Measurements from ENCODE around the gene CBX7. TPM values are rescaled to one million over a fixed set of nuclear protein-coding genes. Genes with fewer than 3 reads are reported as not detected.

CBX7 gene
- total and polyA plus RNA-seq, 9 of the 15 experiments (the other 6 are each of a cell fraction or from before 2014, with no cell fraction given) = 0.04 to 5.2 (median 2.8) TPM

DNA sequence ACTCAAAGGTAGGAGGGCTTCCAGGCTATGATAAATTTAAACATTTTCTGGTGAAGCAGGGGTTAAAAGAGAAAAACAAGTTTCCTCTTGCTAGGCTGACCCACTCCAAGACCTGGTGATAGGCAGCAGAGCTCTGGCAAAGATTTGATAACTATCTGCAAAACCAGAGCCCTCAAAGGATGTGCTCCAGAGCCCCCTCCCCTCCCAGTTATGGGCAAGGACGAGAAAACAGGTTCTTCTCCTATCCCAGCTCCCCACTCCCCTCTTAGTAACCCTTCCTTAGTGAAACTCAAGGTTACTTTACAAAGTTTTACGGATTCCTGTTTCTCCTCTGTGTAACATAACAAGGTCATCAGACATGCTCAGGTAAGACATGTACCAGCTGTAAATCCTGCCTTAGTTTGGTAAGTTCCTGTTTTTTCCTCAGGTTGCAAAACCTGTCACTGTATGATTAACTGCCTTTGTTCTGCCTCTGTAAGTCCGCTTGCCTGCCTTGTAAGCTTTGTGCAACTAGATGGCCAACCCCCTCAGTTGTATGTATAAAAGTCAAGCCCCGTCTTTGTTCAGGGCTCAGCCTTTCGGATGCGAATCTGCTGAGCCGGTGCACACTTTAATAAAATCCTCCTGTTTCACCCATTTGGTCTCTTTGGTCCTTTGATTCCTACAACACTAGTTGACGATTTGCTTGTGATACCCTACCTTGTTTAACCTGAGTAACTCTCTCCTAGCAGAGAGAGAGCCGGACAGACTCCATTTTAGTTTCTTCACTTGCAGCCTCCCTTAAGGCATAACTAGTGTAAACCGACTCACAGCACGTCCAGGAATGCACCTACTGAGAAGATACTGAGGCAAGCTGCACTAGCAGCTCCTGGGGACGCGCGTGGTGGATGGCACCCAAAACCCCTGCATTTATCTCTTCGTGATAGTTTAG is 41.6 kb downstream of the CBX7 start (continued):
- TF ChIP-seq, protein P1, sequence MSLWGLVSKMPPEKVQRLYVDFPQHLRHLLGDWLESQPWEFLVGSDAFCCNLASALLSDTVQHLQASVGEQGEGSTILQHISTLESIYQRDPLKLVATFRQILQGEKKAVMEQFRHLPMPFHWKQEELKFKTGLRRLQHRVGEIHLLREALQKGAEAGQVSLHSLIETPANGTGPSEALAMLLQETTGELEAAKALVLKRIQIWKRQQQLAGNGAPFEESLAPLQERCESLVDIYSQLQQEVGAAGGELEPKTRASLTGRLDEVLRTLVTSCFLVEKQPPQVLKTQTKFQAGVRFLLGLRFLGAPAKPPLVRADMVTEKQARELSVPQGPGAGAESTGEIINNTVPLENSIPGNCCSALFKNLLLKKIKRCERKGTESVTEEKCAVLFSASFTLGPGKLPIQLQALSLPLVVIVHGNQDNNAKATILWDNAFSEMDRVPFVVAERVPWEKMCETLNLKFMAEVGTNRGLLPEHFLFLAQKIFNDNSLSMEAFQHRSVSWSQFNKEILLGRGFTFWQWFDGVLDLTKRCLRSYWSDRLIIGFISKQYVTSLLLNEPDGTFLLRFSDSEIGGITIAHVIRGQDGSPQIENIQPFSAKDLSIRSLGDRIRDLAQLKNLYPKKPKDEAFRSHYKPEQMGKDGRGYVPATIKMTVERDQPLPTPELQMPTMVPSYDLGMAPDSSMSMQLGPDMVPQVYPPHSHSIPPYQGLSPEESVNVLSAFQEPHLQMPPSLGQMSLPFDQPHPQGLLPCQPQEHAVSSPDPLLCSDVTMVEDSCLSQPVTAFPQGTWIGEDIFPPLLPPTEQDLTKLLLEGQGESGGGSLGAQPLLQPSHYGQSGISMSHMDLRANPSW (CRISPR knock-in tag; IDR thresholded peaks at IDR 0.05) = no peak
- TF ChIP-seq ZNF518B (CRISPR knock-in tag; IDR thresholded peaks at IDR 0.05) = no peak
- TF ChIP-seq CEBPB (tag; IDR thresholded peaks at IDR 0.05) = peak; percentile 88
- peak; percentile 68 for TF ChIP-seq ZEB2 (IDR thresholded peaks at IDR 0.05)
- TF ChIP-seq ZNF431 (CRISPR knock-in tag; IDR thresholded peaks at IDR 0.05) = peak; percentile 83
- TF ChIP-seq, protein P2, sequence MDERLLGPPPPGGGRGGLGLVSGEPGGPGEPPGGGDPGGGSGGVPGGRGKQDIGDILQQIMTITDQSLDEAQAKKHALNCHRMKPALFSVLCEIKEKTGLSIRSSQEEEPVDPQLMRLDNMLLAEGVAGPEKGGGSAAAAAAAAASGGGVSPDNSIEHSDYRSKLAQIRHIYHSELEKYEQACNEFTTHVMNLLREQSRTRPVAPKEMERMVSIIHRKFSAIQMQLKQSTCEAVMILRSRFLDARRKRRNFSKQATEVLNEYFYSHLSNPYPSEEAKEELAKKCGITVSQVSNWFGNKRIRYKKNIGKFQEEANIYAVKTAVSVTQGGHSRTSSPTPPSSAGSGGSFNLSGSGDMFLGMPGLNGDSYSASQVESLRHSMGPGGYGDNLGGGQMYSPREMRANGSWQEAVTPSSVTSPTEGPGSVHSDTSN (CRISPR knock-in tag; IDR thresholded peaks at IDR 0.05; ENCODE audit: low read depth) = peak; percentile 67
- TF ChIP-seq, protein P2 (tag; conservative IDR thresholded peaks at IDR 0.05; ENCODE audit: low read depth) = peak; percentile 91

All from K562 (cell line).